OCI-LY7 (cell line): ENCODE measurements around the gene KAT2B. TPM values are rescaled to one million over a fixed set of nuclear protein-coding genes. Genes with fewer than 3 reads are reported as not detected.

ENCODE experiments used
- BruUV-seq: library from RNA; stranded (reverse); fragments of 400-500 nt; replicated peaks from 2 replicates; lab custom pipeline; 2021; lab: Mats Ljungman, UMichigan
- CTCF ChIA-PET: fragments of 300-600 bp; sonication (Branson Sonifier 250); formaldehyde crosslinking; loops from one replicate; lab custom pipeline; 2022; ENCODE audit warnings: antibody characterized with exemption; ENCODE audit not compliant: unreplicated experiment; lab: Charles Lee
- POLR2A ChIA-PET: fragments of 300-600 bp; sonication (Branson Sonifier 250); formaldehyde crosslinking; loops from one replicate; lab custom pipeline; 2022; ENCODE audit warnings: antibody characterized with exemption; lab: Charles Lee
- DNase-seq: peaks from one replicate; pipeline ENCODE4 v3.0.0-alpha.2; 2015; ENCODE audit warnings: low spot score
- H2AFZ ChIP-seq: fragments of 200-600 bp; sonication (generic), shearing (Covaris generic); 2 replicates; pipeline ENCODE4 v1.6.1; 2014; ENCODE audit warnings: mild to moderate bottlenecking, antibody characterized with exemption, low read length, moderate library complexity
- H3K27ac ChIP-seq: fragments of 200-600 bp; sonication (generic); 2 replicates; pipeline ENCODE4 v1.5.1; 2014; ENCODE audit warnings: mixed run types, low read depth, mild to moderate bottlenecking, moderate library complexity, low read length, inconsistent platforms; ENCODE audit not compliant: poor library complexity, severe bottlenecking
- H3K36me3 ChIP-seq: fragments of 200-600 bp; sonication (generic); 2 replicates; pipeline ENCODE4 v1.6.1; 2014; ENCODE audit warnings: mild to moderate bottlenecking, antibody characterized with exemption, low read length, moderate library complexity, mixed read lengths; ENCODE audit not compliant: insufficient read depth
- H3K4me1 ChIP-seq: fragments of 200-600 bp; sonication (generic); 2 replicates; pipeline ENCODE4 v1.5.1; 2014; ENCODE audit warnings: mild to moderate bottlenecking, low read length; ENCODE audit not compliant: insufficient read depth, poor library complexity, severe bottlenecking
- H3K4me2 ChIP-seq: fragments of 200-600 bp; sonication (generic); 2 replicates; pipeline ENCODE4 v1.6.1; 2014; ENCODE audit warnings: mild to moderate bottlenecking, low read length
- H3K4me3 ChIP-seq: fragments of 200-600 bp; sonication (generic); 2 replicates; pipeline ENCODE4 v1.5.1; 2014; ENCODE audit warnings: mild to moderate bottlenecking, low read depth, low read length; ENCODE audit not compliant: poor library complexity, severe bottlenecking
- H3K79me2 ChIP-seq: fragments of 200-600 bp; sonication (generic); 2 replicates; pipeline ENCODE4 v1.6.1; 2016; ENCODE audit warnings: low read depth, mild to moderate bottlenecking, low read length, moderate library complexity, mixed read lengths; ENCODE audit not compliant: insufficient read depth
- H3K9me2 ChIP-seq: fragments of 200-600 bp; sonication (generic); 2 replicates; pipeline ENCODE4 v1.6.1; 2016; ENCODE audit warnings: mild to moderate bottlenecking, low read length, mixed read lengths; ENCODE audit not compliant: insufficient read depth
- H3K9me3 ChIP-seq: fragments of 200-600 bp; sonication (generic); 2 replicates; pipeline ENCODE4 v1.6.1; 2014; ENCODE audit warnings: mild to moderate bottlenecking, mixed run types, low read length, mixed read lengths
- H4K20me1 ChIP-seq: fragments of 200-600 bp; sonication (generic); 2 replicates; pipeline ENCODE4 v1.6.1; 2014; ENCODE audit warnings: mild to moderate bottlenecking, antibody characterized with exemption, low read length, moderate library complexity, mixed read lengths; ENCODE audit not compliant: insufficient read depth
- CTCF ChIP-seq: fragments of 200-600 bp; sonication (generic); conservative IDR thresholded peaks from 2 replicates; pipeline ENCODE4 v1.5.1; 2014; ENCODE audit warnings: mild to moderate bottlenecking, antibody characterized with exemption, low read length, moderate library complexity, mixed read lengths
- EZH2phosphoT487 ChIP-seq: fragments of 200-600 bp; sonication (generic); IDR thresholded peaks from 2 replicates; pipeline ENCODE4 v1.6.1; 2018; ENCODE audit warnings: low read depth, borderline replicate concordance, mild to moderate bottlenecking, mixed run types, antibody characterized with exemption, low read length, moderate library complexity, mixed read lengths
- intact Hi-C: fragments of 100-400 bp; cut with micrococcal nuclease; formaldehyde crosslinking; loops from one replicate; pipeline ENCODE4 v1.10.0; 2022; ENCODE audit not compliant: unreplicated experiment
- total RNA-seq, 2 experiments: library from RNA; depleted of rRNA in 1 of 2; stranded (reverse); fragments of >200 nt in 1 of 2; shearing (Covaris generic) in 1 of 2; gene quantifications; 2 replicates each; pipeline ENCODE4 v1.2.3, GENCODE V29; 2014 to 2022

KAT2B gene
- total RNA-seq, 2 experiments from 2014 or later = 24.2 to 32.9 TPM

DNA sequence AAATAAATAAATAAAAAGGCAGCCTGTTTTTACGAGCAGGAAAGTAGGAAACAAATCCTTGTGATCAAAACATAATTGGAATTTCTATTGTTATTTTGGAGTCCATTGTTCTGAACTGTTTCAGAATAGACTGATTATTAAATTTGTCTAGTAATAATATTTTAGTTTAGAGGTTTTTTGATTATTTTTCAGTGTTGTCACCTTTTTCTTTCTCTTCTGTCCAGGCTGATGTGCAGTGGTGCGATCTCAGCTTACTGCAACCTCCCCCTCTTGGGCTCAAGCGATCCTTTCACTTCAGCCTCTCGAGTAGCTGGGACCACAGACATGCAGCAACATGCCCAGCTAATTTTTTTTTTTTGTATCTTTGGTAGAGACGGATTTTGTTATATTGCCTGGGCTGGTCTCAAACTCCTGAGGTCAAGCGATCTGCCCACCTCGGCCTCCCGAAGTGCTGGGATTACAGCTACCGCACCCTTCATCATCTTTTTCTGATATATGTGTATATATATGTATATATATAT, 38.0 kb downstream of the KAT2B start:
- Histone ChIP-seq H3K79me2 (no peaks in the 10 kb centered on the region), H3K27ac (no peak overlapping the region), H3K9me2 (no peaks in the 10 kb centered on the region), H3K4me3 (no peak overlapping the region), H3K4me2 (no peak overlapping the region), H3K9me3 (no peaks in the 10 kb centered on the region), H3K36me3 (no peaks in the 10 kb centered on the region; the same call in 1 of the 2 replicates), H3K4me1 (no peaks in the 10 kb centered on the region), H4K20me1 (no peaks in the 10 kb centered on the region), H2AFZ (no peak overlapping the region)
- TF ChIP-seq EZH2phosphoT487 (no peak), CTCF (no peak)
- no TSS peak for BruUV-seq
- POLR2A ChIA-PET = interaction anchor here (1.6 kb wide), 1 partner anchor 10 kb away, joined by 4 read pairs; no protein-coding TSS in a partner anchor
- CTCF ChIA-PET = no interaction called here
- no peak for DNase-seq
- intact Hi-C loops = no loop called here

- H3K4me2 ChIP-seq = no peak overlapping the region
- H2AFZ ChIP-seq = no peak overlapping the region
- intact Hi-C loops = no loop called here
- CTCF ChIA-PET = no interaction called here
- no peaks in the 10 kb centered on the region; the same call in 1 of the 2 replicates for H3K36me3 ChIP-seq
- BruUV-seq = no TSS peak
- no peak for DNase-seq
- H3K79me2 ChIP-seq = no peaks in the 10 kb centered on the region
- no peak overlapping the region for H3K27ac ChIP-seq
- no peaks in the 10 kb centered on the region for H3K9me2 ChIP-seq
- H3K9me3 ChIP-seq = no peaks in the 10 kb centered on the region
- POLR2A ChIA-PET = interaction anchor here (1.2 kb wide), 1 partner anchor 39 kb away, joined by 3 read pairs; no protein-coding TSS in a partner anchor
- H3K4me3 ChIP-seq = no peak overlapping the region
- no peak for TF ChIP-seq CTCF
- TF ChIP-seq EZH2phosphoT487 = no peak
- H3K4me1 ChIP-seq = no peaks in the 10 kb centered on the region
- no peaks in the 10 kb centered on the region for H4K20me1 ChIP-seq
Measured at GRCh38 chr3:20079621-20080020, 39.4 kb downstream of the KAT2B start.

DNA sequence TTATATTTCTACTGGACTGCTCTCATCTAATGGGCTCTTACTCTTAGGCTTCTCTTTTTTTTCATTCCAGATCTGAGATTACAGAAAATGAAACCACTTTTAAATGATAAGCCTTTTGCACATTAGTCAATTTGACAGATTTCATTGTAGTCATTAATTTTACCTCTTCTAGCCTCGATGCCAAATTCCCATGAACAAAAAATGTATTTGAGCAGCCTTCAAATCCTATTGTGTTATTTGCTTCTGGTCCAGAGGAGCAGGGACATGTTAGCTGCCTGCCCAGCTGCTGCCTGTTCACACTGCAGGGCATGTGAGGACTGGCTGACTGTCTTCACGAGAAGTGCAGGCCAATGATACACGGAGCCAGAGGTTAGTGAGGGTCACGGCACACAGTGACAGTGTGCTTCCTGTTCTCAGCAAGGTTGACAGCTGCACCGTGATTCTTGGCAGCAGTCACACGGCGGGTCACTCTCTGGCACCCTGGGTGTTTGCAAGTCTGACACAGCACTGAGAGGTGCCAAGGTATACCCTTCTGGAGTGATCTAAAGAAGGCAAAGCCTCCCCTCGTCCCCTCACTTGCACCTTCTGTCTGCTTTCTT, 40.8 kb downstream of the KAT2B start:
- intact Hi-C loops = no loop called here
- H3K4me3 ChIP-seq = no peak overlapping the region
- BruUV-seq = no TSS peak
- no peaks in the 10 kb centered on the region for H3K79me2 ChIP-seq
- no peaks in the 10 kb centered on the region for H3K9me2 ChIP-seq
- CTCF ChIA-PET = no interaction called here
- H3K27ac ChIP-seq = no peak overlapping the region
- H3K9me3 ChIP-seq = no peaks in the 10 kb centered on the region
- POLR2A ChIA-PET = interaction anchor here (0.5 to 1.2 kb wide), 2 partner anchors 38 to 80 kb away, joined by 3 read pairs; no protein-coding TSS in a partner anchor
- no peak for DNase-seq
- TF ChIP-seq CTCF (no peak), EZH2phosphoT487 (no peak)
- peaks cover 2% of the 10 kb centered on the region; the same call in 1 of the 2 replicates for H3K36me3 ChIP-seq
- no peak overlapping the region for H2AFZ ChIP-seq
- H3K4me1 ChIP-seq = no peaks in the 10 kb centered on the region
- H3K4me2 ChIP-seq = no peak overlapping the region
- H4K20me1 ChIP-seq = no peaks in the 10 kb centered on the region
